IMR-90 (cell line): ENCODE results near the gene YJU2. TPM values are rescaled to one million over a fixed set of nuclear protein-coding genes. Genes with fewer than 3 reads are reported as not detected.

Source experiments
- ATAC-seq: fragments of 200-7000 bp; cut with Tn5 transposase; 2 replicates; pipeline ENCODE4 v1.9.1; 2020; ENCODE audit warnings: low read depth, mild to moderate bottlenecking, moderate library complexity
- BruUV-seq: library from RNA; stranded (reverse); fragments of 400-500 nt; replicated peaks from 2 replicates; lab custom pipeline; 2021; lab: Mats Ljungman, UMichigan
- CTCF ChIA-PET: fragments of 300-600 bp; formaldehyde crosslinking; extraction: SDS; loops from one replicate; lab custom pipeline; 2021; ENCODE audit warnings: antibody characterized with exemption; lab: Yijun Ruan, JAX
- POLR2A ChIA-PET: fragments of 300-600 bp; sonication (Branson Sonifier 250); formaldehyde crosslinking; loops from one replicate; lab custom pipeline; 2022; ENCODE audit warnings: antibody characterized with exemption; ENCODE audit not compliant: unreplicated experiment; lab: Charles Lee
- DNase-seq: peaks from one replicate; pipeline ENCODE4 v3.0.0; 2013
- H2AFZ ChIP-seq: replicated peaks from 2 replicates; pipeline ENCODE3; 2013; ENCODE audit warnings: low read length, mild to moderate bottlenecking; ENCODE audit not compliant: poor library complexity
- H2AK5ac ChIP-seq: 2 replicates; pipeline ENCODE4 v1.6.1; 2013; ENCODE audit warnings: low read depth, low read length, inconsistent platforms
- H2AK9ac ChIP-seq: replicated peaks from 2 replicates; pipeline ENCODE3; 2013; ENCODE audit warnings: mild to moderate bottlenecking, low read depth, low read length, moderate library complexity; ENCODE audit not compliant: poor library complexity
- H2BK120ac ChIP-seq: 2 replicates; pipeline ENCODE4 v1.6.1; 2013; ENCODE audit warnings: low read depth, low read length, inconsistent platforms
- H2BK15ac ChIP-seq: 3 replicates; pipeline ENCODE4 v1.6.1; 2013; ENCODE audit warnings: low read depth, low read length, inconsistent platforms
- H2BK20ac ChIP-seq: 2 replicates; pipeline ENCODE4 v1.6.1; 2013; ENCODE audit warnings: low read depth, mild to moderate bottlenecking, inconsistent platforms, low read length, moderate library complexity
- H2BK5ac ChIP-seq: 2 replicates; pipeline ENCODE4 v1.6.1; 2013; ENCODE audit warnings: mild to moderate bottlenecking, low read depth, low read length, inconsistent platforms; ENCODE audit not compliant: poor library complexity, severe bottlenecking
- H3K14ac ChIP-seq: replicated peaks from 2 replicates; pipeline ENCODE4 v1.6.1; 2013; ENCODE audit warnings: low read depth, low read length, inconsistent platforms
- H3K18ac ChIP-seq: 2 replicates; pipeline ENCODE4 v1.6.1; 2013; ENCODE audit warnings: low read depth, low read length, control low read depth
- H3K23ac ChIP-seq: 2 replicates; pipeline ENCODE4 v1.6.1; 2013; ENCODE audit warnings: low read depth, low read length, inconsistent platforms
- H3K27ac ChIP-seq: 2 replicates; pipeline ENCODE4 v1.5.1; 2013; ENCODE audit warnings: mild to moderate bottlenecking, control low read depth, low read length; ENCODE audit not compliant: insufficient read depth
- H3K27me3 ChIP-seq: 2 replicates; pipeline ENCODE4 v1.6.1; 2013; ENCODE audit warnings: low read length; ENCODE audit not compliant: control insufficient read depth, insufficient read depth
- H3K36me3 ChIP-seq: 2 replicates; pipeline ENCODE4 v1.6.1; 2013; ENCODE audit warnings: low read length, mixed read lengths; ENCODE audit not compliant: control insufficient read depth, insufficient read depth
- H3K4ac ChIP-seq: 2 replicates; pipeline ENCODE4 v1.6.1; 2013; ENCODE audit warnings: low read depth, low read length, inconsistent platforms
- H3K4me1 ChIP-seq: 2 replicates; pipeline ENCODE4 v1.6.1; 2013; ENCODE audit warnings: low read length, mixed read lengths; ENCODE audit not compliant: control insufficient read depth, insufficient read depth
- H3K4me2 ChIP-seq: 2 replicates; pipeline ENCODE4 v1.6.1; 2013; ENCODE audit warnings: low read depth, mild to moderate bottlenecking, control low read depth, low read length, moderate library complexity
- H3K4me3 ChIP-seq: 2 replicates; pipeline ENCODE4 v1.5.1; 2013; ENCODE audit warnings: low read depth, mild to moderate bottlenecking, control low read depth, low read length, moderate library complexity; ENCODE audit not compliant: insufficient read depth
- H3K56ac ChIP-seq: 2 replicates; pipeline ENCODE4 v1.6.1; 2013; ENCODE audit warnings: low read length, inconsistent platforms; ENCODE audit not compliant: insufficient read depth; ENCODE audit errors: extremely low read depth
- H3K79me1 ChIP-seq, 2 experiments: 2 replicates each; pipeline ENCODE4 v1.6.1; 2013; ENCODE audit warnings: low read length in 2 of 2, inconsistent platforms in 1 of 2, low read depth in 1 of 2
- H3K9ac ChIP-seq: 2 replicates; pipeline ENCODE4 v1.6.1; 2013; ENCODE audit warnings: low read depth, low read length, control low read depth
- H3K9me1 ChIP-seq: 2 replicates; pipeline ENCODE4 v1.6.1; 2013; ENCODE audit warnings: low read length, inconsistent platforms; ENCODE audit not compliant: insufficient read depth
- H3K9me3 ChIP-seq: 2 replicates; pipeline ENCODE4 v1.6.1; 2013; ENCODE audit warnings: low read length; ENCODE audit not compliant: control insufficient read depth, insufficient read depth
- H4K20me1 ChIP-seq: 2 replicates; pipeline ENCODE4 v1.6.1; 2013; ENCODE audit warnings: low read length, inconsistent platforms; ENCODE audit not compliant: insufficient read depth
- H4K5ac ChIP-seq: 2 replicates; pipeline ENCODE4 v1.6.1; 2013; ENCODE audit warnings: mild to moderate bottlenecking, low read depth, low read length, control low read depth
- H4K8ac ChIP-seq, 2 experiments: 2 replicates each; pipeline ENCODE4 v1.6.1; 2013; ENCODE audit warnings: low read depth in 2 of 2, low read length in 2 of 2, control low read depth in 1 of 2, inconsistent platforms in 1 of 2
- H4K91ac ChIP-seq: 2 replicates; pipeline ENCODE4 v1.6.1; 2013; ENCODE audit warnings: low read depth, low read length, inconsistent platforms; ENCODE audit not compliant: insufficient read depth
- BHLHE40 ChIP-seq: fragments of 150-350 bp; IDR thresholded peaks from 2 replicates; pipeline ENCODE4 v1.6.1; 2016; ENCODE audit warnings: mild to moderate bottlenecking, low read depth, low read length
- CEBPB ChIP-seq: IDR thresholded peaks from 2 replicates; pipeline ENCODE4 v1.6.1; 2012; ENCODE audit warnings: low read depth, low read length, improper control_type of control experiment
- CHD1 ChIP-seq: IDR thresholded peaks from 2 replicates; pipeline ENCODE4 v1.6.1; 2012; ENCODE audit warnings: low read depth, low read length, improper control_type of control experiment
- FOS ChIP-seq: fragments of 150-350 bp; IDR thresholded peaks from 2 replicates; pipeline ENCODE4 v1.6.1; 2016; ENCODE audit warnings: low read depth, low read length
- MAFK ChIP-seq: IDR thresholded peaks from 2 replicates; pipeline ENCODE4 v1.6.1; 2012; ENCODE audit warnings: low read depth, low read length, improper control_type of control experiment
- MAZ ChIP-seq: IDR thresholded peaks from 2 replicates; pipeline ENCODE4 v1.6.1; 2012; ENCODE audit warnings: low read depth, mild to moderate bottlenecking, low read length, improper control_type of control experiment, moderate library complexity, borderline replicate concordance
- MXI1 ChIP-seq: IDR thresholded peaks from 2 replicates; pipeline ENCODE4 v1.6.1; 2012; ENCODE audit warnings: low read depth, mild to moderate bottlenecking, low read length, moderate library complexity, borderline replicate concordance
- NFE2L2 ChIP-seq: fragments of 150-350 bp; IDR thresholded peaks from 2 replicates; pipeline ENCODE4 v1.6.1; 2016; ENCODE audit warnings: low read depth, mild to moderate bottlenecking, low read length
- POLR2A ChIP-seq: IDR thresholded peaks from 2 replicates; pipeline ENCODE4 v1.6.1; 2012; ENCODE audit warnings: mild to moderate bottlenecking, low read depth, low read length
- RAD21 ChIP-seq: IDR thresholded peaks from 2 replicates; pipeline ENCODE4 v1.6.1; 2012; ENCODE audit warnings: low read length, improper control_type of control experiment
- RCOR1 ChIP-seq: IDR thresholded peaks from 2 replicates; pipeline ENCODE4 v1.6.1; 2012; ENCODE audit warnings: mild to moderate bottlenecking, low read length, improper control_type of control experiment; ENCODE audit not compliant: insufficient replicate concordance
- WGBS, 2 experiments: methylation state at CpG; one replicate each; pipeline versions ENCODE4 v1.1.5 to v1.1.7; 2013; ENCODE audit warnings: missing lambda C conversion rate in 2 of 2; ENCODE audit not compliant: insufficient read length in 1 of 2; ENCODE audit errors: extremely low coverage in 2 of 2; 5-methylcytosine and 5-hydroxymethylcytosine counted together
- dilution Hi-C: fragments of 300-500 bp; cut with HindIII; formaldehyde crosslinking; loops from one replicate; pipeline ENCODE4 v1.14.3; 2018; ENCODE audit warnings: low sequenced_read_pairs; ENCODE audit not compliant: unreplicated experiment
- in situ Hi-C: fragments of 300-500 bp; cut with MboI; formaldehyde crosslinking; loops from 3 replicates; pipeline ENCODE4 v1.14.3; 2019; ENCODE audit warnings: low sequenced_read_pairs, inconsistent platforms, mixed read lengths
- intact Hi-C: fragments of 100-400 bp; cut with micrococcal nuclease; formaldehyde crosslinking; loops from 2 replicates; pipeline ENCODE4 v1.10.0; 2022
- polyA plus RNA-seq, 3 experiments: library from polyadenylated mRNA; depleted of rRNA; stranded (reverse); fragments of >200 nt; gene quantifications; 2 replicates each; pipeline ENCODE4 v1.2.3, GENCODE V29; 2012; ENCODE audit warnings: low replicate concordance in 1 of 3
- total RNA-seq: library from RNA; depleted of rRNA; stranded (reverse); fragments of >200 nt; gene quantifications from 2 replicates; pipeline ENCODE4 v1.2.3, GENCODE V29; 2012
- TF ChIP-seq, protein P1 (sequence below): fragments of 150-350 bp; IDR thresholded peaks from 2 replicates; pipeline ENCODE4 v1.6.1; 2016; ENCODE audit warnings: low read depth, mild to moderate bottlenecking, low read length, moderate library complexity, borderline replicate concordance
- TF ChIP-seq, protein P2 (sequence below): conservative IDR thresholded peaks from 2 replicates; pipeline ENCODE4 v1.5.1; 2012; ENCODE audit warnings: mild to moderate bottlenecking, low read depth, low read length, improper control_type of control experiment
- TF ChIP-seq, protein P3 (sequence below): fragments of 150-350 bp; IDR thresholded peaks from 2 replicates; pipeline ENCODE4 v1.6.1; 2017; ENCODE audit warnings: mild to moderate bottlenecking, antibody characterized with exemption, low read length, low read depth

Gene YJU2
- total and polyA plus RNA-seq, 2 of the 4 experiments (the other 2 are of a cell fraction), result 15.6 to 18.9 TPM

DNA sequence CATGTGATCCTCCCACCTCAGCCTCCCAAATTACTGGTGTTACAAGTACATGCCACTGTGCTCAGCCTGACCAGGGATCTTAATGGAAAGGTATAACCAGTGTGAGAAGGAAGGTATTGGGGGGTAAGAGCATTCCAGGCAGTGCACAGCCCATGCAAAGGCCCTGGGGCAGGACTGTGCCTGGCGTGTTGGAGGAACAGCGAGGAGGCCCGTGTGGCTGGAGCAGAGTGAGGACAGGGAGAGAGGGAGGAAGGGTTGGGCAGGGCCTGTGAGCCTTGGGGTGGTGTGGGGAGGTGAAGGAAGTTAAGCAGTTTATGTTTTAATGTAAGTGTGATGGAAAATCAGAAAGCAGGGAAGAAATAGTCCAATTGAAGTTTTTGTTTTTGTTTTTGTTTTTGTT is 53.7 kb downstream of the YJU2 start:
- no peak overlapping the region for H2BK5ac ChIP-seq
- POLR2A ChIA-PET, result no interaction called here
- no peak overlapping the region for H3K4me3 ChIP-seq
- no peaks in the 10 kb centered on the region for H4K20me1 ChIP-seq
- peaks cover 6% of the 10 kb centered on the region for H3K27me3 ChIP-seq
- no peak overlapping the region for H2BK15ac ChIP-seq
- H3K18ac ChIP-seq, result no peak overlapping the region
- in situ Hi-C loops (no loop called here), dilution Hi-C loops (no loop called here), intact Hi-C loops (no loop called here)
- no peak overlapping the region for H3K4ac ChIP-seq
- TF ChIP-seq NFE2L2 (no peak), RAD21 (no peak), BHLHE40 (no peak), MXI1 (no peak), RCOR1 (no peak), CHD1 (no peak), MAZ (no peak), POLR2A (no peak), FOS (no peak), MAFK (no peak), CEBPB (no peak)
- TF ChIP-seq, protein P1, sequence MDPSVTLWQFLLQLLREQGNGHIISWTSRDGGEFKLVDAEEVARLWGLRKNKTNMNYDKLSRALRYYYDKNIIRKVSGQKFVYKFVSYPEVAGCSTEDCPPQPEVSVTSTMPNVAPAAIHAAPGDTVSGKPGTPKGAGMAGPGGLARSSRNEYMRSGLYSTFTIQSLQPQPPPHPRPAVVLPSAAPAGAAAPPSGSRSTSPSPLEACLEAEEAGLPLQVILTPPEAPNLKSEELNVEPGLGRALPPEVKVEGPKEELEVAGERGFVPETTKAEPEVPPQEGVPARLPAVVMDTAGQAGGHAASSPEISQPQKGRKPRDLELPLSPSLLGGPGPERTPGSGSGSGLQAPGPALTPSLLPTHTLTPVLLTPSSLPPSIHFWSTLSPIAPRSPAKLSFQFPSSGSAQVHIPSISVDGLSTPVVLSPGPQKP, result no peak
- TF ChIP-seq, protein P2, sequence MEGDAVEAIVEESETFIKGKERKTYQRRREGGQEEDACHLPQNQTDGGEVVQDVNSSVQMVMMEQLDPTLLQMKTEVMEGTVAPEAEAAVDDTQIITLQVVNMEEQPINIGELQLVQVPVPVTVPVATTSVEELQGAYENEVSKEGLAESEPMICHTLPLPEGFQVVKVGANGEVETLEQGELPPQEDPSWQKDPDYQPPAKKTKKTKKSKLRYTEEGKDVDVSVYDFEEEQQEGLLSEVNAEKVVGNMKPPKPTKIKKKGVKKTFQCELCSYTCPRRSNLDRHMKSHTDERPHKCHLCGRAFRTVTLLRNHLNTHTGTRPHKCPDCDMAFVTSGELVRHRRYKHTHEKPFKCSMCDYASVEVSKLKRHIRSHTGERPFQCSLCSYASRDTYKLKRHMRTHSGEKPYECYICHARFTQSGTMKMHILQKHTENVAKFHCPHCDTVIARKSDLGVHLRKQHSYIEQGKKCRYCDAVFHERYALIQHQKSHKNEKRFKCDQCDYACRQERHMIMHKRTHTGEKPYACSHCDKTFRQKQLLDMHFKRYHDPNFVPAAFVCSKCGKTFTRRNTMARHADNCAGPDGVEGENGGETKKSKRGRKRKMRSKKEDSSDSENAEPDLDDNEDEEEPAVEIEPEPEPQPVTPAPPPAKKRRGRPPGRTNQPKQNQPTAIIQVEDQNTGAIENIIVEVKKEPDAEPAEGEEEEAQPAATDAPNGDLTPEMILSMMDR, result no peak
- TF ChIP-seq, protein P3, sequence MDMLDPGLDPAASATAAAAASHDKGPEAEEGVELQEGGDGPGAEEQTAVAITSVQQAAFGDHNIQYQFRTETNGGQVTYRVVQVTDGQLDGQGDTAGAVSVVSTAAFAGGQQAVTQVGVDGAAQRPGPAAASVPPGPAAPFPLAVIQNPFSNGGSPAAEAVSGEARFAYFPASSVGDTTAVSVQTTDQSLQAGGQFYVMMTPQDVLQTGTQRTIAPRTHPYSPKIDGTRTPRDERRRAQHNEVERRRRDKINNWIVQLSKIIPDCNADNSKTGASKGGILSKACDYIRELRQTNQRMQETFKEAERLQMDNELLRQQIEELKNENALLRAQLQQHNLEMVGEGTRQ, result no peak
- peaks cover 6% of the 10 kb centered on the region; the same call in 1 of the 2 replicates for H3K9me1 ChIP-seq
- H2AK5ac ChIP-seq, result no peak overlapping the region
- CTCF ChIA-PET, result no interaction called here
- no peak overlapping the region for H4K8ac ChIP-seq
- no peaks in the 10 kb centered on the region for H3K9me3 ChIP-seq
- H2BK120ac ChIP-seq, result no peak overlapping the region
- peaks cover 0 to under 1% of the 10 kb centered on the region in 2 experiments; a peak in 1 of 4 replicates for H3K79me1 ChIP-seq
- H4K5ac ChIP-seq, result no peak overlapping the region
- no peak overlapping the region for H3K14ac ChIP-seq
- H3K9ac ChIP-seq, result no peak overlapping the region
- H3K4me2 ChIP-seq, result no peak overlapping the region
- no peak overlapping the region for H2AFZ ChIP-seq
- 97% methylated on average over 3 of the region's 3 CpGs; no CpG with 5 or more reads in 1 of the 2 experiments for WGBS, 2 experiments
- no peak overlapping the region for H3K23ac ChIP-seq
- H3K27ac ChIP-seq, result no peak overlapping the region
- no peak overlapping the region for H3K56ac ChIP-seq
- peaks cover 3% of the 10 kb centered on the region; the same call in 1 of the 2 replicates for H3K4me1 ChIP-seq
- H4K91ac ChIP-seq, result no peak overlapping the region
- no peak overlapping the region for H2AK9ac ChIP-seq
- DNase-seq, result no peak
- no peaks in the 10 kb centered on the region for H3K36me3 ChIP-seq
- H2BK20ac ChIP-seq, result no peak overlapping the region
- no TSS peak for BruUV-seq
- no peak for ATAC-seq
